ENCODE measurements around the gene KCNK4. TPM values are rescaled to one million over a fixed set of nuclear protein-coding genes. Genes with fewer than 3 reads are reported as not detected.
A peak's percentile ranks its signal among the peaks of the same experiment; 100 is the strongest.

The KCNK4 gene
- total RNA-seq, 1 donor from 2014 or later: not detected

- peaks cover 56% of the 10 kb centered on the region for H3K36me3 ChIP-seq
- no peaks in the 10 kb centered on the region for H3K27me3 ChIP-seq
- intact Hi-C loops (cut with DNase I): no loop called here
- TF ChIP-seq CTCF (IDR thresholded peaks at IDR 0.05): no peak
- no peaks in the 10 kb centered on the region for H3K9me3 ChIP-seq
- DNase-seq (no peak), ATAC-seq (no peak)
- no peak overlapping the region for H3K4me3 ChIP-seq
- no peak overlapping the region for H3K27ac ChIP-seq
- peaks cover 20% of the 10 kb centered on the region for H3K4me1 ChIP-seq
These were observed 26.7 kb upstream of the KCNK4 start for GRCh38 chr11:64264371-64264852.

GRCh38 chr11:64265176-64266160, 25.6 kb upstream of the KCNK4 start:
- peaks cover 54% of the 10 kb centered on the region for H3K36me3 ChIP-seq
- H3K4me3 ChIP-seq: no peak overlapping the region
- DNase-seq: no peak

GRCh38 chr11:64266339-64266738, 24.8 kb upstream of the KCNK4 start:
- ATAC-seq (no peak), DNase-seq (no peak)
- Histone ChIP-seq H3K36me3 (peaks cover 49% of the 10 kb centered on the region), H3K4me3 (no peak overlapping the region), H3K27ac (peak overlapping the region; percentile 92), H3K27me3 (no peaks in the 10 kb centered on the region), H3K9me3 (no peaks in the 10 kb centered on the region), H3K4me1 (peaks cover 20% of the 10 kb centered on the region)
- intact Hi-C loops (cut with DNase I): no loop called here
- no peak for TF ChIP-seq CTCF (IDR thresholded peaks at IDR 0.05)

More at GRCh38 chr11:64265176-64266160, 25.6 kb upstream of the KCNK4 start:
- Histone ChIP-seq H3K9me3 (no peaks in the 10 kb centered on the region), H3K4me1 (peaks cover 20% of the 10 kb centered on the region), H3K27ac (no peak overlapping the region), H3K27me3 (no peaks in the 10 kb centered on the region)
- no peak for ATAC-seq
- intact Hi-C loops (cut with DNase I): no loop called here
- no peak for TF ChIP-seq CTCF (IDR thresholded peaks at IDR 0.05)

GRCh38 chr11:64267207-64267945, 23.7 kb upstream of the KCNK4 start:
- Histone ChIP-seq H3K4me1 (peaks cover 26% of the 10 kb centered on the region), H3K9me3 (no peaks in the 10 kb centered on the region), H3K27ac (peak overlapping the region; percentile 92), H3K36me3 (peaks cover 38% of the 10 kb centered on the region), H3K27me3 (no peaks in the 10 kb centered on the region), H3K4me3 (peak overlapping the region; percentile 73)
- ATAC-seq (no peak), DNase-seq (no peak)
- TF ChIP-seq CTCF (IDR thresholded peaks at IDR 0.05): no peak
- intact Hi-C loops (cut with DNase I): no loop called here

- ATAC-seq: no peak
- H3K27me3 ChIP-seq: no peaks in the 10 kb centered on the region
- H3K9me3 ChIP-seq: no peaks in the 10 kb centered on the region
- peak overlapping the region; percentile 73 for H3K4me3 ChIP-seq
- no peak for TF ChIP-seq CTCF (IDR thresholded peaks at IDR 0.05)
- DNase-seq: peak; percentile 79
- H3K36me3 ChIP-seq: peaks cover 31% of the 10 kb centered on the region
- H3K4me1 ChIP-seq: peaks cover 26% of the 10 kb centered on the region
- peak overlapping the region; percentile 92 for H3K27ac ChIP-seq
- intact Hi-C loops (cut with DNase I): no loop called here
These were observed 22.8 kb upstream of the KCNK4 start for GRCh38 chr11:64268025-64268892.

All from upper lobe of right lung (tissue), 1 donor.